SU-DHL-6 (cell line): ENCODE results near the gene WDR35.

ENCODE experiments used
- CTCF ChIP-seq: fragments of 200-600 bp; sonication (generic); IDR thresholded peaks from one replicate; pipeline ENCODE4 v1.5.1; 2017; ENCODE audit warnings: antibody characterized with exemption, mild to moderate bottlenecking, low read length, moderate library complexity; ENCODE audit not compliant: insufficient read depth, poor library complexity, severe bottlenecking
- EZH2phosphoT487 ChIP-seq: fragments of 200-600 bp; sonication (generic), shearing (Covaris generic); conservative IDR thresholded peaks from 2 replicates; pipeline ENCODE4 v1.6.1; 2018; ENCODE audit warnings: mild to moderate bottlenecking, antibody characterized with exemption, low read length, moderate library complexity, mixed read lengths

GRCh38 chr2:20012282-20013125 is 22.6 kb upstream of the WDR35 start, which contains the start of gene MATN3:
- TF ChIP-seq CTCF (no peak), EZH2phosphoT487 (no peak)
